COLO668 (cell line): ENCODE measurements around the gene PIP5KL1.

Source experiments
- DNase-seq: peaks from one replicate; lab custom pipeline; 2025; ENCODE audit not compliant: unreplicated experiment; lab: John Stamatoyannopoulos, UW

Gene PIP5KL1, protein sequence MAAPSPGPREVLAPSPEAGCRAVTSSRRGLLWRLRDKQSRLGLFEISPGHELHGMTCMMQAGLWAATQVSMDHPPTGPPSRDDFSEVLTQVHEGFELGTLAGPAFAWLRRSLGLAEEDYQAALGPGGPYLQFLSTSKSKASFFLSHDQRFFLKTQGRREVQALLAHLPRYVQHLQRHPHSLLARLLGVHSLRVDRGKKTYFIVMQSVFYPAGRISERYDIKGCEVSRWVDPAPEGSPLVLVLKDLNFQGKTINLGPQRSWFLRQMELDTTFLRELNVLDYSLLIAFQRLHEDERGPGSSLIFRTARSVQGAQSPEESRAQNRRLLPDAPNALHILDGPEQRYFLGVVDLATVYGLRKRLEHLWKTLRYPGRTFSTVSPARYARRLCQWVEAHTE

DNA sequence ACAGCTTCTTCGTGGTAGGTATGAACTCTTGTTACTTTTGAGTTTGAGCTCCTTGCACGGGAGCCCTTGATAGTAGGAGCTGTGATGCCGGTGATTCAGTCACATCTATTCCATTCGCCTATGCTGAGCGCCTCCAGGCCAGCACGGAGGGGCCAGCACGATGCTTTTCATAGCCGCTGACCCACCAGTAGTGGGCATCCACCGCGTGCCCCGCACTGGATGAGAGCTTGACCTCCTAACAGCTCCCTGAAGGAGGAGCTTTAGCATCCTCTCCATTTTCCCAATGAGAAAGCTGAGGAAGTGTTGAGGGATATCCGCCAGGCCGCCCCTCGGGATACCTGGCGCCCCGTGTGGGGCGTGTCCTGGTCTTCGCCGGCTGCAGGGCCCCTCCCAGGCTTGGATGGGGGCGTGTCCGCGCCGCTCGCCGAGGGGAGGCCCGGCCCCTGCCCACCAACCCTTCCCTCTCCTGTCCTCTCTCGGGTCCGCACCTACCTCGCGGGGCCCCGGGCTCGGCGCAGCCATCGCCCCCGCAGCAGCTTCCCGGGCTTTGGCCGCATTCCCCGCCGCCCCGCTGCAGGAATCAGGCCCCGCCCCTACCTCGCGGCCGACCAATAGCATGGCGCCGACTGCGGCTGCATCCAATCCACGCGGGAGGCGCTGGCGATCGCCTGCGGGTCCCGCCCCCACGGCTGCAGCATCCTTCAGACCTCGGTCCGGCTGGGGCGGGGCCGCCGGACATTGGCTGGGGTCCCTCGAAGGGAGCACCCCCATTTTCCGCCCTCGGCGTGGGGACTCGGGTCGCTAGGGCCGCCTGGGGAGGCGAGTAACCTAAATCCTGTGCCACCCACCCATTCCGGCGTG lies at the start of gene PIP5KL1:
Gene PIP5KL1 (minus strand): TSS at position 547 of the 861 bp plus-strand sequence. CDS start 25 bp downstream, at position 522.
- DNase-seq = peak; percentile 88

DNA sequence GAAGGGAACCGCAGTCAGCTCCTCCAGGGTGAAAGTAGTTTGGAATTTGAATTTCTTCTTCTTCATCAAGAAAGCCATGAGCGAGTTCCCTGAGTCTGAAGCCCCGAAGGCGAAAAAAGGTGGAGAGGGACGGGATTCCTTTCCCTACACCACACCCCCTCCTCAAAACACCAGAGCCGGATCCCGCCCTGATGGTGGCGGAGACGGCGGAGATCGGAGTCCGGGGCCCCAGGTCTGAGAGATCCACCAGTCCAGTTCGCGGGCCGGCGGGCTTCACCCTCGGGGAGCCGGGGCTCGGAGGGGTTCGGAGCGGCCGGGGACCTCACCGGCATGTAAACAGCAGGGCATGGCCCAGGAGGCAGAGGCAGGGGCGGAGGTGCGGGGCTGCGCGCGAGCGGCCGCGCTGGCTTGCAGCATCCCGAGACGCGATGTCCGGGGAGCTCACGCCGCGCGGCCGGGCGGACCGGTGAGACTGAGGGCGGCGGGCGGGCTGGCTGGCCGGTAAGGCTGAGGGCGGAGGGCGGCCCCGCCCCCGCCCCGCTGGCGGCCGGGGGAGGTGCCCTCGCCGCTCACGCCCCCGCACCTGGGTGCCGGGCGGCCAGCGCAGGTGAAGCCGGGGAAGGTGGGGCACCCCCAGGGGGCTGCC lies 49.6 kb upstream of the PIP5KL1 start:
- peak; percentile 80 for DNase-seq

DNA sequence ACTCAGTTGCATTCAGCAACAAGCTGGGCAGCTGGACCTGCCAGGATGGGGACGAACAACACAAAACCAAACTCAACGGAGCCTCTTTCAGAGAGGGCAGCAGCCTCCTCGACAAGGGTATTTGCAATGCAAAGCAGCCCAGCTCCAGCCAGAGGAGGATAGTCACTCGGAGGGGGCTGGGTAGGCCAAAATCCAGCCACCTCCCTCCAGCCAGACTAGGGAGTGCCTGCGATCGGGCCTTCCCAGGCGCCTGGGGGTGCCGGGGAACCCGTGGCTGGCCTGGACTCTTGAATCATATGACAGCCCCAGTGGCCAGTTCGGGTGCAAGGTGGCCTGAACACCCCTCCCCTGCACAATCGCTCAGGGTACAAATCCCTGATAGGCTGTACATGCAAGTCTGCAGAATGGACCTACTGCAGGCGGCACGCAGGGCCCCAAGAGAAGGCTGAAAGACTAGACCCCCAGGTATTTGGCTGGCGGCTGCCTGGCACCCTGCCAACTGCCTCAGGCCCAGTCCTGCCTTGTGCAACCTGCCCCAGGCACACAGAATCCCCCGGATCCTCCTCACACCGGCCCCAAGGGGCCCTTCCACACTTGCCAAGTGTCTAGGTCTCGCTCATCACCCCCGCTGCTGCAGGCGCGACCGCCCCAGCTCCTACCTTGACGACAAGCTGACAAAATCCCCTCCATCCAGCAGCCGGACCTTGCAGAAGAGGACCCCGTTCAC lies 48.9 kb upstream of the PIP5KL1 start:
- DNase-seq = peak; percentile 84

DNA sequence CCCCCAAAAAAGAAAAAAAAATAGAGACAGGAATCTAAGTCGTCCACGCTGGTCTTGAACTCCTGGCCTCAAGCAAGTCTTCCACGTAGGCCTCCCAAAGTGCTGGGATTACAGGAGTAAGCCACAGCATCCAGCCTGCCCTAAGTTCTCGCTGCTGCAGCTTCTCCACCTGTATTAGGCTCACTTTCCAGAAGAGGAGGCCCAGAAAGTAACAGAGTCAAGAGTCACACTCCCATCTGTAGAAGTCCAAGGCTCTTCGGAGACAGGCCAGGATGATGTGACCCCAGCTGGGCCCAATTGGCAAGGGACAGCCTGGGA lies 48.4 kb upstream of the PIP5KL1 start:
- DNase-seq = no peak

DNA sequence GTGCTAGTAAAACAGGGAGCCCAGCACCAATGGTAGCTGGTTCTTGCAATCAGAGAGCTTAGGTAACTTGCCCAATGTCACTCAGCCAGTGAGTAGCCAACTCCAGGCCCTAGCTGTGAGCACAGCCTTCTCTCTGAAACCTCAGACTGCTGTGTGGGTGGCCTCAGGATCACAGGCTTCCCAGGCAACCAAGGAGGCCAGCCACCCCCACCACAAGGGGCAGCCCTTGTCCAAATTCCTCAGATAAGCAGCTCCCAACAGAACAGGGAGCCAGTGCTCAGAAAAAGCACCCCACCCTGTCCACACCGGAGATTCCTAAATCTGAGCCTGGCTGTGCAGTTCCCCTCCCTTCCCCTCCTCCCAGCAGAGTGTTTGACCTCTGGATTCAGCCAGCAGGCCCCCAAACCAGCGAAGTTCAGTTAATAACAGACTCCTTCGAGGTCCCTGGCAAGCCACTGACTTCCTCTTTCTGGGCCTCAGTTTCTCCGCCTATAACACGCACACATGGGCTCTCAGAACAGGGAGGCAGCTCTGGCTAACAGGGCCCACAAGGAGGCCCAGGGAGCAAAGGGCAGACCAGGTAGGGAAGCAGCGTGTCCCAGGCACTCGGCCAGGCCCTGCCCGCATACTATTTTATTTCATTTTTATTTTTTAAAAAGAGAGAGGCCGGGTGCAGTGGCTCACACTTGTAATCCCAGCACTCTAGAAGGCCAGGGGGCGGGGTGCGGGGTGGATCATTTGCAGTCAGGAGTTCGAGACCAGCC lies 47.5 kb upstream of the PIP5KL1 start:
- peak; percentile 40 for DNase-seq

DNA sequence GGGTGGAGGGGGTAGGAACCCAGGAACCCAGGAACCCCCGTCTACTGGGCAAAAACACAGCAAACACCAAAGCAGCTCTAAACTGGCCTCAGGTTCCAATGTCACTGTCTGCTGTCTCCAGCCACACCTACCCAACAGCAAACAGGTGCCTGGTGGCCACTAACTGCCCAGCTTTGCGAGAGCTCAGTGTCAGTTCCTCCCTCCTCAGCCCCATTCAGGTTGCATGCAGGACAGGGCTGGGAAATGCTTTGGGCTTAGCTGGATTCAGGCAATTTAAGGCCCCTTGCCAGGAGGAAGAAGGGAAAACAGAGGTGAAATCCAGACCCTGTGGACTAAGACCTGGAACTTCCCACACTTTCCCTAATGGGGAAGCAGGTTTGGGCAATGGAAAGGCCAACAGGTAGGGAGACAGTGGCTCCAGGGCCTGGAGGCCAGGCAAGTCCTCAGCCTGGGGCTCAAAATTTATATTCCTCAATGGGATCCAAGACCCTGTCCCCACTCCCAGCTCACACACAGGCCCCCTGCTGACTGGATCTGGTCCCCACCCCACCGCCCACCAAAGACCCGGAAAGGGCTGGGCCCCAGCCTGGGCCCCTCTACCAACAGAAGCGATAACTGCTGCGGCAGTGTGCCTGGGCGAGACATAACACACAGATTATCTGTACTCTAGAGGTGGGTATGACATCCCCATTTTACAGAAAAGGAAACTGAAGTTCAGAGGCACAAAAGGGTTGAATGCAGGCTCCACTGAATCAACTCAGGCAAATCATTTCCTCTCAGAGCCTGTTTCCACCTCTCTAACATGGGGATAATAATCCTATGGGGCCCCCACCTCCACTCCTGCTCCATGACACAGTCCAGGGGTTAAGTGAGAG lies 46.7 kb upstream of the PIP5KL1 start:
- DNase-seq = peak; percentile 59

DNA sequence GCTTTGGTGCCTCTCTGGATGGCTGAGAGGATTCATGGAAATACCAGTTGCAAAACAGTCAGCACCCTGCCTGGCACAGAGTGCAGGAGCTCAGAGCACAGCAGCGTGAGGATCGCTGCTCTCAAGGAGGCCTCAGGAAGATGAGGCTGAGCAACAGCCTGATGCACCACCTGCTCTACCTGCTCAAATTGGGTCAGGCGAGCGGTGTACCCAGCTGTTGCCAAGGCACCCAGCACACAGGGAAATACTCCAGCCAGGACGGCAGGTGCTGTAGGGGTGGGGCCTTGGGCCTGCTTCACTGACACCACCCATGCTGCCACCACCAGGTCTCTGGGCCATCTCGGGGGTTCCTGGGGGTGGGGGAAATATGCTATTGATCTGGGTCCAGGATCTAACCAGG lies 45.9 kb upstream of the PIP5KL1 start:
- peak; percentile 95 for DNase-seq

DNA sequence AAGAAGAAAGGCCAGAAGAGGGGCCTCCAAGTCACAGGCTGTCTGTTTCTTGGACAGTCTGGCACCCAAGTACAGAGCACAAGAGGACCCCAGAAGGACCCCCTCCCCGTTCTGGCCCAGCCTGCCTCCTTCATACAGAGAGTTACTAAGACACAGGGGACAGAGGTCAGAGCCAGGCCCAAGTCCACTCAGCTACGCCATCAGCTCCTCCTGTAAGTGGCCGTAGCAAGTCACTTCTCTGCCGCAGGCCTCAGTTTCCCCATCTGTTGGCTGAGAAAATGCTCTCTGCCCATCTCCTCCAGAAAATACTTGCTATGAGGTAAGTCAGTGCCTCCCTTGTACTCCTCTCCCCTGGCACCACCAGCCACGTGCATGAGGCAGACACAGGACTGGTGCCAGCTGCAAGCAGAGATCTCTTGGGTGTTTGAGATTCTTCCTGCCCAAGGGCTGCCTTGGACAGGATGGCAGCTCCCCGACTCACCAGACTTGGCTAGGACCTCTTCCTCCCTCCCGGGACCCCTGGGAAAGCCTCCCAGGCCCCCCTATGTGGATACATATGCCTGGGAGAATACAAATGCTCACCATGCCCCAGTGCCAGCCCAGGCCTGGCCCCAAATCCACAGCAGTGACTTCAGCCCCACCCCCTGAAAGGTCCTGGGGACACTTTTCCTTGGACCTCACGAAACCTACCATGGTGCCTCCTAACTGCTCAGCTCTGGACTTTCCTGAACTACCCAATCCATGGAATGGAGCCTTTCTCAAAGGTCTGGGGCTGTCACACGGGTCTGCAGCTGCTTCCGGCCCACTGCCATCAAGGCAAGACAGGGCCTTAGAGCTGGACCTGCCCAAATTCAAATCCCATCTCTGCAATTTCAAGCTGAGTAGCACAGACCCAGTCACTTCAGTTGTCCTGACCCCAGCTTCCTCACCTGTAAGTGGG lies 45.1 kb upstream of the PIP5KL1 start:
- DNase-seq = peak; percentile 32

DNA sequence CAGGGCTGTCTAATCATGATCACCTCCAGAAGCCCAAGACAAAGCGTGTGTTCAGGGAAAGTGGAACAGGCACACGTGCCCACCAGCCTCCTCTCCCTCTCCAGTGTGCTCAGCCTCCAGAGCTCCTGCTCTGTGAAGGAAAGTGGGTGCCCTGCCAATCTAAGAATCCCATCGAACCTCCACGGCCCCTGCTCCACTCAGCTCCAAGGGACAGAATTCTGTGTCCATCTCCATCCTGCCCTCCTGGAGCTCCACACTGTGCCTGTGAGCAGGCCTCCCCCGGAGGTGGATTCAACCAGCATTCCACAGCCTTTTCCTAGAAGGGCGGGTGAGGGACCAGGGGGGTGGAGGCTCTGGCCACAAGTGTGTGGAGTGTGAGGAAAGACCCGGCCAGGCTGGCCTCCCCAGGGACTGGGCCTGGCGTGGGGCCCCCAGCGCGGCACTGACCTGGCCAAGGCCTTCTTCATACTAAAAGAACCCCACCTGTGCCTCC lies 44.2 kb upstream of the PIP5KL1 start:
- peak; percentile 48 for DNase-seq

DNA sequence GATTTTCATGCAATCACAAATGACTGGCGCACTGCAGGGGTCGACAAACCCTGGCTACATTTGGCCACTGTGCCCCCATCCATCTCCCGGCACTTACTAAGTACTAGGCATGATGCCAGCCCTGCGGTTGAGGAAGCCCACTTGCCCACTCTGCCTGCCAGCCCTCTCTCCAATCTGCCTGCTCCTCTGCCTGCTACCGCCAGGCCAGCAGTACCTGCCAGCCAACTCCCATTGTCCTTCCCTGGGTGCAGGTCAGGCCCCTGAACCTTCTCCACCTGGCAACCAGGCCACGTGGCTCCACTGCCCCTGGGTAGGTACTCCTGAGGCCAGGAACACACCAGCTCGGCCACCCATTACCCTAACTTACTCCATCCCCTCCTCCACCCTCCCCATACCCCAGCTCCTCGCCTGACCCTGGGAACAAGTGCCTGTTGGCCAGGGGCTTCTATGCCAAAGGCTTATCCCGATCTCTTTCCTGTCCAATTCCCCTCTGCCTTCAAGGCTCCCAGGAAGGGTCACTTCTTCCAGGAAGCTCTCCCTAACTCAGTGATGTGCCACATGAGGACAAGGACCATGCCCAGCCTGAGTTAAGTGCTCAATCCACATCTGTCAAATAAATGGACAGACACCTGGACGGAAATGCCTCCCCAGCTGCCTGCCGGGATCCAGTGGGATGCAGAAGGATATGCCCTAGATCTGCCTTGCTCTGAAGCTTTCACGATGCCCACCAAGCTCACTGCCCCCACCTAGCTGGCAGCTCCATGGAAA lies 43.6 kb upstream of the PIP5KL1 start:
- peak; percentile 53 for DNase-seq

DNA sequence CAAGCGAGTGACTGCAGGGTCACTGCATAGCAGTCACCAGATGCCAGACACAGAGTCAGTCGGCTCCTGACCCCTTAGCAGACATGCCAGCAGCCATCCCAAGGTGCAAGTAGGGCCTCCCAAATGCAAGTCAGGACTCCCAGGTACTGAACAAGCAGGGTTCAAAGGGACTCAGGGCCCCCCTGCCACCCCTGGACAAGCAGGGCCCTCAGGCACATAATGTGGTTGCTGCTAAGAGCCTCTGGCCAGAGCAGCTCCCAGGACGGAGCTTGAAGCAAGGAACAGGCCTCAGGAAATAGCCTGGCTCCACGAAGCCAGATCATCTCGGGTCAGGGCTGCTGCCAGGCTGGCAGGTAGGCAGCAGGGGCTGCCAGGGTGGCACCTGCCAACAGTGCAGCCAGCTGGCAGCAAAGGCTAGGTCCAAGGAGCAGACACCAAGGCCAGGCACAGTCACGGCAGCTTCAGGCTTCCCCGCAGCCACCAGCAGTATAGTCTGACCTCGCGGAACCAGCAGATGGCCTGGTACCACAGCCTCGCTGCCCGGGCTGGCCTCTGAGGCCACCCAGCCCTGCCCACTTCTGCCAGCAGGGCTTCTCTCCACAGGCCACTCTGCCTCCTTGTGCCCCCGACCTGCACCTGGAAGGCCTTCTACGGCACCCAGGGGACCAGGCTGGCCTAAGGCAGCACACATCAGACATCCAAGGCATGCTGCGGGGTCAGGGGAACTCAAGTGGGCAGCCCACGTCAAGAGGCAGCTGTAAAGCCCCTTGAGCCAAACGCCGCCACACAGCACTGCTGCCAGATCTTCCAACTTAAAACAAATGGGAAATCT lies 42.8 kb upstream of the PIP5KL1 start:
- DNase-seq = peak; percentile 49

DNA sequence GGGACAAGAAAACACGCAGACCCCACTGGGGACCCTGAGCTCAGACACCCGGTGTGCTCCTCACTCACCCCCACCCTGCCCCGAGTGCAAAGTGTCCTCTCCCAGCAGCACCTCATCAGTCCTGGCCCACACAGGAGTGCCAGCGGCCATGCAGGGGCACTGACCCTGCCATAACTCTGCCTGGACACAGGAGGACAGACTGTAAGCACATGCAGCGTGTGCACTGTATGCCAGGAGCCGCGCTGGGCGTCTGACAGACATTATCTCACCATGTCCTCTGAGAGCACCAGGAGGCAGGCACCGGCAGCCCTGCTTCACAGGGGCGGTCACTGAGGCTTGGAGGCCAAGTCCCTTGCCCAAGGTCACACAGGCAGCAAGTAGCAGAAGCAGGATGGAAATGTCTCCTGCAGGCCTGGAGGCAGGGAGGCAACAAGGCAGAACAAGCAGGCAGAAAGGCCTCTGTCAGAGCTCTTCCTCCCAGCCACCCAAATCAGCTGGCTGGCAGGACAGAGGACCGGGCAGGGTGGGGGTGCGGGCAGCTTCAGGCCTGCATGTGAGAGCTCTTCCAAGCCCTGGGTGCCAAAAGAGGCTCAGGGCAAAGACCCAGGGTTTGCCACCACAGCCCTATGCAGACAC lies 41.8 kb upstream of the PIP5KL1 start:
- DNase-seq = peak; percentile 30

DNA sequence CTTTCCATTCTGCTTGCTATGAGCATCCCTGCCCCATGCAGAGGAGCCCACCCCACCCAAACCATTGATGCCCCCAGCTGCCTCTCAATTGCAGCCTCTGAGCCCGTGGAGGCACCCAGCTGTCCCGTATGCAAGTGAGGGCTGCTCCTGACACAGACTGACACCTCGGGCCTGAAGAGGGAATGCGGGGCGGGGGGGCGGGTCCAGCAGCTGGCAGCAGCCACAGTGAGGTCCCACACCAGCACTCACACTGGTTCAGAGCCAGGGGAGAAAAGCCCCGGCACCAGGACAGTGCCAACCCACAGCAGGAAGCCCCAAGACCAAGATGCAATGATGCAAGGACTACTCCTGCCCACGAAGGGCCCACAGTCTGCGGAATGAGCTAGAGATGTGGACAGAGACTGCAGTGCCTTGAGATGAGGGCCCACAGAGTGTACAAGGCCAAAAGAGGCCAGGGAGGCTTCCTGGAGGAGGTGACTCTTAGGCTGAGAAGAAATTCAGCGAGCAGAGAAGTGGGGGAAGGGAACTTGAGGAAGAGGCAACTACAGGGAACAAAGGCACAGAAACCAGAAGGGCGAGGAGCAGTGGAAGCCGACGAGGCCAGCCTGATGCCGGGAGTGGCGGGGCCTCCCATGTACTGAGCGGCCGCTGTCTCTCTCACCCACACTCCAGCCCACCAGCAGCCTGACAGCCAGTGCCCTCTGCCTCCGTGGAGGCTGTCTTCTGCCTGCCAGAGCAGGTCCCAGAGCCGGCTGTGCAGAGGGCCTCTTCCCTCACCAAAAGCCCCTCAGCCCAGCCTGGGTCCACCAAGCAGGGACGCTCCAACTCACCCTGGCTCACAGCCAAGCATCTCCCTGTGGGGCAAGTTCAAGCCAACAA lies 41.0 kb upstream of the PIP5KL1 start:
- DNase-seq = peak; percentile 47

DNA sequence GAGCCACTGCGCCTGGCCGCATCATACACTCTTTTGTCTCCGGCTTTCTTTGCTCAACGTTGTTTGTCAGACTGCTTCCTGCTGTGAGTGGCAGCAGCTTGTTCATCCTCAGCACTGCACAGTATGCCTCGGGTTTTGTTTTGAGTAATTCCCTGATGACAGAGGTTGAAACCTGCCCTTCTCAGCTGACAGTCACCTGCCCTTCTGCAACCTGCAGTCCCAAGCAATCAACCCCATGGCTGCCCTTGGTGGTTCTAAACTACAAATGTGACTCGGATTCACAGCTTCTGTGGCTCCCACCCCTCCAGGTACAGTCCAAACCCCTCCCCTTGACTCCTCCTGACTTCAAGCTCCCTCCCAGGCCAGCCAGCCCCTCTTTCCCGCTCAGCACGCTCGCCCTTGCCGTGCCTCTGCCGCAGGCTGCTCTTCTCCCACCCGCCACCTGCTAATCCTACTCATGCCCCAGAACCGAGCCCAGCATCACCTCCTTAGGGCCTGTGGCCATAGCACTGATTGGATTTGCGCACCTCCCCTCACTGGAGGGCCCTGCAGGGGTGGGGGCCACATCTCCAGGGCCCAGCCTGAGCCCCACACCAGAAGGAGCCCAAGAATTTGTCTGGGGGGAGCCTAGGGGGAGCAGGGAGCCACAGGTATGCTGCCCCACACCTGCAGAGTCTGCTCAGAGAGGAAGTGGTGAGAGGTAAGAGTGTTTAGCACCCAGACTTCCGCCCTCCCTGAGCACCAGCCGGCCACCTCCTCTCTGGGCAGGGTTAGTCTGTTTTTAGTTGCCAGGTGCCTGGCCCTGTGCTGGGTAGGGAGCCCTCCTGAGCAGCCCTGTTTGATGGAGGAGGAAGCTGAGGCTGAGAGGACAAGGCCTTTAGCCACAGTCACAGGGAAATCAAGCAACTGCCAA lies 40.1 kb upstream of the PIP5KL1 start:
- DNase-seq = peak; percentile 84
